OCI-LY1 (cell line): ENCODE data around the gene RNASE2.

Experiments used
- H2AFZ ChIP-seq: fragments of 200-600 bp; sonication (generic), shearing (Covaris generic); 2 replicates; pipeline ENCODE4 v1.6.0; 2014; ENCODE audit warnings: antibody characterized with exemption, mild to moderate bottlenecking, low read length
- H3F3A ChIP-seq: fragments of 200-600 bp; sonication (generic), shearing (Covaris generic); 2 replicates; pipeline ENCODE4 v1.6.0; 2014; ENCODE audit warnings: mild to moderate bottlenecking, antibody characterized with exemption, low read length, moderate library complexity; ENCODE audit not compliant: insufficient read depth
- H3K27ac ChIP-seq: fragments of 200-600 bp; sonication (generic); 2 replicates; pipeline ENCODE4 v1.5.1; 2014; ENCODE audit warnings: low read length, mixed run types, mild to moderate bottlenecking, low read depth; ENCODE audit not compliant: poor library complexity, severe bottlenecking
- H3K27me3 ChIP-seq: fragments of 200-600 bp; sonication (generic); 2 replicates; pipeline ENCODE4 v1.6.0; 2014; ENCODE audit warnings: antibody characterized with exemption, mild to moderate bottlenecking, low read length, moderate library complexity; ENCODE audit not compliant: insufficient read depth
- H3K36me3 ChIP-seq: fragments of 200-600 bp; sonication (generic); 2 replicates; pipeline ENCODE4 v1.6.1; 2014; ENCODE audit warnings: mild to moderate bottlenecking, antibody characterized with exemption, low read length, moderate library complexity, mixed read lengths; ENCODE audit not compliant: insufficient read depth
- H3K4me1 ChIP-seq: fragments of 200-600 bp; sonication (generic); 2 replicates; pipeline ENCODE4 v1.5.1; 2014; ENCODE audit warnings: mild to moderate bottlenecking, low read length, moderate library complexity; ENCODE audit not compliant: insufficient read depth, severe bottlenecking
- H3K4me2 ChIP-seq: fragments of 200-600 bp; sonication (generic), shearing (Covaris generic); 2 replicates; pipeline ENCODE4 v1.6.1; 2014; ENCODE audit warnings: low read length
- H3K4me3 ChIP-seq: fragments of 200-600 bp; sonication (generic); 2 replicates; pipeline ENCODE4 v1.5.1; 2014; ENCODE audit warnings: low read length, low read depth, mild to moderate bottlenecking, mixed read lengths; ENCODE audit not compliant: poor library complexity, severe bottlenecking
- H3K79me2 ChIP-seq: fragments of 200-600 bp; shearing (Covaris generic); 2 replicates; pipeline ENCODE4 v1.6.1; 2016; ENCODE audit warnings: mixed run types, low read length, mixed read lengths; ENCODE audit not compliant: insufficient read depth
- H3K9ac ChIP-seq: fragments of 200-600 bp; sonication (generic), shearing (Covaris generic); 2 replicates; pipeline ENCODE4 v1.6.1; 2014; ENCODE audit warnings: mild to moderate bottlenecking, low read length, mixed read lengths
- H3K9me2 ChIP-seq: fragments of 200-600 bp; sonication (generic), shearing (Covaris generic); 2 replicates; pipeline ENCODE4 v1.6.1; 2014; ENCODE audit warnings: low read depth, mild to moderate bottlenecking, low read length, mixed read lengths
- H3K9me3 ChIP-seq: fragments of 200-600 bp; shearing (Covaris generic); 2 replicates; pipeline ENCODE4 v1.6.1; 2014; ENCODE audit warnings: low read length, mixed read lengths
- H4K20me1 ChIP-seq: fragments of 200-600 bp; sonication (generic), shearing (Covaris generic); 2 replicates; pipeline ENCODE4 v1.6.0; 2016; ENCODE audit warnings: mild to moderate bottlenecking, low read length; ENCODE audit not compliant: insufficient read depth
- CTCF ChIP-seq: fragments of 200-600 bp; sonication (generic), shearing (Covaris generic); IDR thresholded peaks from 2 replicates; pipeline ENCODE4 v1.5.1; 2017; ENCODE audit warnings: mild to moderate bottlenecking, antibody characterized with exemption, low read length, moderate library complexity, mixed read lengths
- EZH2 ChIP-seq: fragments of 200-600 bp; sonication (generic), shearing (Covaris generic); IDR thresholded peaks from 2 replicates; pipeline ENCODE4 v1.8.0; 2017; ENCODE audit warnings: borderline replicate concordance, mixed run types, mild to moderate bottlenecking, antibody characterized with exemption, low read length, moderate library complexity, mixed read lengths

RNASE2 gene

GRCh38 chr14:20976291-20976690 is 21.0 kb downstream of the RNASE2 start:
- no peaks in the 10 kb centered on the region for H3K36me3 ChIP-seq
- no peaks in the 10 kb centered on the region for H3K9me2 ChIP-seq
- no peaks in the 10 kb centered on the region for H3K9me3 ChIP-seq
- no peak for TF ChIP-seq EZH2
- TF ChIP-seq CTCF, result no peak
- no peak overlapping the region for H3K27ac ChIP-seq
- no peaks in the 10 kb centered on the region for H3F3A ChIP-seq
- no peak overlapping the region for H3K4me2 ChIP-seq
- H3K4me3 ChIP-seq, result no peak overlapping the region
- peaks cover 5% of the 10 kb centered on the region for H3K4me1 ChIP-seq
- no peaks in the 10 kb centered on the region for H3K27me3 ChIP-seq
- H3K9ac ChIP-seq, result no peak overlapping the region
- no peaks in the 10 kb centered on the region for H3K79me2 ChIP-seq
- H4K20me1 ChIP-seq, result no peaks in the 10 kb centered on the region
- H2AFZ ChIP-seq, result no peak overlapping the region

GRCh38 chr14:20978687-20979086 is 23.4 kb downstream of the RNASE2 start:
- no peaks in the 10 kb centered on the region for H3K27me3 ChIP-seq
- no peak overlapping the region for H3K4me2 ChIP-seq
- TF ChIP-seq CTCF (no peak), EZH2 (no peak)
- no peaks in the 10 kb centered on the region for H3K9me3 ChIP-seq
- no peaks in the 10 kb centered on the region for H3K4me1 ChIP-seq
- no peaks in the 10 kb centered on the region for H3K79me2 ChIP-seq
- H3F3A ChIP-seq, result no peaks in the 10 kb centered on the region
- H3K4me3 ChIP-seq, result no peak overlapping the region
- H3K36me3 ChIP-seq, result no peaks in the 10 kb centered on the region
- H3K9ac ChIP-seq, result no peak overlapping the region
- no peak overlapping the region for H2AFZ ChIP-seq
- H4K20me1 ChIP-seq, result no peaks in the 10 kb centered on the region
- H3K9me2 ChIP-seq, result no peaks in the 10 kb centered on the region
- no peak overlapping the region for H3K27ac ChIP-seq

GRCh38 chr14:20980906-20981305 is 25.6 kb downstream of the RNASE2 start:
- Histone ChIP-seq H3K36me3 (no peaks in the 10 kb centered on the region), H3K9me3 (no peaks in the 10 kb centered on the region), H4K20me1 (no peaks in the 10 kb centered on the region), H3K9me2 (no peaks in the 10 kb centered on the region), H3K4me1 (no peaks in the 10 kb centered on the region), H3K4me3 (no peak overlapping the region), H3K4me2 (no peak overlapping the region), H3K79me2 (no peaks in the 10 kb centered on the region), H3K27me3 (no peaks in the 10 kb centered on the region), H3K9ac (no peak overlapping the region), H3K27ac (no peak overlapping the region), H3F3A (no peaks in the 10 kb centered on the region), H2AFZ (no peak overlapping the region)
- TF ChIP-seq EZH2 (no peak), CTCF (no peak)
